ENCODE measurements around the gene SEMA3G. TPM values are rescaled to one million over a fixed set of nuclear protein-coding genes. Genes with fewer than 3 reads are reported as not detected.

Gene SEMA3G
- polyA plus RNA-seq, 2 of the 4 experiments (the other 2 are of a cell fraction), result 0.08 to 0.13 TPM

- H3K4me1 ChIP-seq, result peaks cover 22% of the 10 kb centered on the region; the same call in 2 of the 3 replicates
- no peak overlapping the region for H3K27ac ChIP-seq
- 92% methylated on average over 8 of the region's 8 CpGs for WGBS (ENCODE audit: missing lambda C conversion rate)
- TF ChIP-seq BHLHE40 (IDR thresholded peaks at IDR 0.05; ENCODE audit: low read depth, low read length), result no peak
- no peak for TF ChIP-seq REST (IDR thresholded peaks at IDR 0.05)
- FAIRE-seq (no peak), ATAC-seq (no peak), DNase-seq (ENCODE audit: low read depth in 1 of 2, low spot score in 1 of 2) (no peak)
- ChIA-PET CTCF (interaction anchor here (1.2 kb wide), 1 partner anchor 10 kb away, joined by 3 read pairs; no protein-coding TSS in a partner anchor), POLR2A (no interaction called here)
- peak overlapping the region; percentile 97 for H3K4me2 ChIP-seq
- H3K9me3 ChIP-seq, result no peaks in the 10 kb centered on the region
- H3K4me3 ChIP-seq, result peak overlapping the region; percentile 99; the same call in 1 of the 3 replicates
Observed at GRCh38 chr3:52408466-52408865, 36.4 kb downstream of the SEMA3G start.

GRCh38 chr3:52407779-52408178 lies 37.1 kb downstream of the SEMA3G start:
- ATAC-seq (no peak), DNase-seq (ENCODE audit: low read depth in 1 of 2, low spot score in 1 of 2) (no peak), FAIRE-seq (no peak)
- no peak for TF ChIP-seq E2F6 (IDR thresholded peaks at IDR 0.05; ENCODE audit: borderline replicate concordance, low read depth)
- TF ChIP-seq ZC3H11A (IDR thresholded peaks at IDR 0.05), result no peak
- TF ChIP-seq ATOH8 (CRISPR knock-in tag; IDR thresholded peaks at IDR 0.05; ENCODE audit: low read depth), result no peak
- TF ChIP-seq KDM5A (IDR thresholded peaks at IDR 0.05), result no peak
- no peak for TF ChIP-seq HOXB13 (CRISPR knock-in tag; IDR thresholded peaks at IDR 0.05; ENCODE audit: low read depth)
- TF ChIP-seq MAFK (IDR thresholded peaks at IDR 0.05; ENCODE audit: partially characterized antibody), result no peak
- no peak for TF ChIP-seq JUNB (IDR thresholded peaks at IDR 0.05)
- no peak for TF ChIP-seq MAZ (IDR thresholded peaks at IDR 0.05; ENCODE audit: borderline replicate concordance, low read depth, low read length)
- TF ChIP-seq PHF8 (IDR thresholded peaks at IDR 0.05; ENCODE audit: borderline replicate concordance, low read depth), result no peak
- TF ChIP-seq RARB (CRISPR knock-in tag; IDR thresholded peaks at IDR 0.05), result no peak
- TF ChIP-seq HOXA7 (CRISPR knock-in tag; IDR thresholded peaks at IDR 0.05), result no peak
- no peak for TF ChIP-seq NPAS2 (CRISPR knock-in tag; IDR thresholded peaks at IDR 0.05; ENCODE audit: borderline replicate concordance)
- TF ChIP-seq FOSB (CRISPR knock-in tag; IDR thresholded peaks at IDR 0.05), result no peak
- TF ChIP-seq ZSCAN20 (CRISPR knock-in tag; IDR thresholded peaks at IDR 0.05), result no peak
- TF ChIP-seq BHLHE40 (IDR thresholded peaks at IDR 0.05; ENCODE audit: low read depth, low read length), result no peak
- no peak for TF ChIP-seq CBX8 (IDR thresholded peaks at IDR 0.05)
- TF ChIP-seq EP300 (IDR thresholded peaks at IDR 0.05), result no peak
- TF ChIP-seq CHD4 (IDR thresholded peaks at IDR 0.05; ENCODE audit: borderline replicate concordance), result no peak
- TF ChIP-seq HEYL (CRISPR knock-in tag; IDR thresholded peaks at IDR 0.05), result no peak
- no peaks in the 10 kb centered on the region for H3K9me3 ChIP-seq
- CTCF ChIA-PET, result interaction anchor here (1.2 kb wide), 1 partner anchor 9 kb away, joined by 3 read pairs; no protein-coding TSS in a partner anchor
- no peak overlapping the region for H3K27ac ChIP-seq
- no peak overlapping the region for H3K4me2 ChIP-seq
- POLR2A ChIA-PET, result no interaction called here
- H3K4me1 ChIP-seq, result peaks cover 22% of the 10 kb centered on the region; the same call in 2 of the 3 replicates
- no peak overlapping the region for H3K4me3 ChIP-seq
- WGBS (ENCODE audit: missing lambda C conversion rate), result 64% methylated on average over 2 of the region's 3 CpGs
